NCI-H510A treated with DMSO at 0.1 percent for 48 hours (cell line): ENCODE results near the gene ZNF385A.

Source experiments
- DNase-seq: peaks from one replicate; lab custom pipeline; 2025; lab: John Stamatoyannopoulos, UW

The ZNF385A gene

GRCh38 chr12:54384591-54385041 is at the start of gene ZNF385A:
Gene ZNF385A, minus strand, starts transcription at chr12:54384733. Its CDS starts 219 bp downstream, at chr12:54384514.
- no peak for DNase-seq

- no peak for DNase-seq
Measured at GRCh38 chr12:54432815-54433164, 48.3 kb upstream of the ZNF385A start.

GRCh38 chr12:54431911-54432814 is 47.6 kb upstream of the ZNF385A start:
- DNase-seq: no peak

GRCh38 chr12:54430471-54431069 is 46.0 kb upstream of the ZNF385A start:
- no peak for DNase-seq

GRCh38 chr12:54429014-54429471 is 44.5 kb upstream of the ZNF385A start:
- DNase-seq: no peak

- no peak for DNase-seq
Measured at GRCh38 chr12:54428050-54429013, 43.8 kb upstream of the ZNF385A start.

- no peak for DNase-seq
Measured at GRCh38 chr12:54427106-54427505, 42.6 kb upstream of the ZNF385A start.

- no peak for DNase-seq
Measured at GRCh38 chr12:54426690-54427089, 42.2 kb upstream of the ZNF385A start.

- no peak for DNase-seq
Measured at GRCh38 chr12:54425702-54426101, 41.2 kb upstream of the ZNF385A start.

GRCh38 chr12:54424224-54424623 is 39.7 kb upstream of the ZNF385A start:
- no peak for DNase-seq

- no peak for DNase-seq
Measured at GRCh38 chr12:54423816-54424150, 39.2 kb upstream of the ZNF385A start.

- DNase-seq: no peak
Measured at GRCh38 chr12:54421879-54422250, 37.3 kb upstream of the ZNF385A start.

GRCh38 chr12:54421175-54421878 is 36.8 kb upstream of the ZNF385A start:
- DNase-seq: no peak

GRCh38 chr12:54420766-54421144 is 36.2 kb upstream of the ZNF385A start:
- no peak for DNase-seq

GRCh38 chr12:54419088-54419887 is 34.8 kb upstream of the ZNF385A start, which contains the start of gene ITGA5:
Gene ITGA5, minus strand, starts transcription at chr12:54419266. Its CDS starts 68 bp downstream, at chr12:54419198.
- DNase-seq: no peak

- no peak for DNase-seq
Measured at GRCh38 chr12:54418441-54419087, 34.0 kb upstream of the ZNF385A start.

- no peak for DNase-seq
Measured at GRCh38 chr12:54417712-54418440, 33.3 kb upstream of the ZNF385A start.

- DNase-seq: no peak
Measured at GRCh38 chr12:54416687-54417603, 32.4 kb upstream of the ZNF385A start.
